Measurements from ENCODE around the gene ELANE.
"Not testable (repeated sequence)": the region's sequence is repeated elsewhere in the genome, so short reads cannot be mapped to it uniquely, and the experiment has no call there.

Gene ELANE

GRCh38 chr19:844546-844971 lies 7.5 kb upstream of the ELANE start:
- Mint-ChIP-seq H3K4me1 (peaks cover 3% of the 10 kb centered on the region), H3K36me3 (no peaks in the 10 kb centered on the region), H3K9me3 (no peaks in the 10 kb centered on the region), H3K27me3 (peaks cover 92% of the 10 kb centered on the region), H3K4me3 (no peak overlapping the region), H3K27ac (no peak overlapping the region)
- DNase-seq = no peak
- CTCF ChIA-PET = no interaction called here

DNA sequence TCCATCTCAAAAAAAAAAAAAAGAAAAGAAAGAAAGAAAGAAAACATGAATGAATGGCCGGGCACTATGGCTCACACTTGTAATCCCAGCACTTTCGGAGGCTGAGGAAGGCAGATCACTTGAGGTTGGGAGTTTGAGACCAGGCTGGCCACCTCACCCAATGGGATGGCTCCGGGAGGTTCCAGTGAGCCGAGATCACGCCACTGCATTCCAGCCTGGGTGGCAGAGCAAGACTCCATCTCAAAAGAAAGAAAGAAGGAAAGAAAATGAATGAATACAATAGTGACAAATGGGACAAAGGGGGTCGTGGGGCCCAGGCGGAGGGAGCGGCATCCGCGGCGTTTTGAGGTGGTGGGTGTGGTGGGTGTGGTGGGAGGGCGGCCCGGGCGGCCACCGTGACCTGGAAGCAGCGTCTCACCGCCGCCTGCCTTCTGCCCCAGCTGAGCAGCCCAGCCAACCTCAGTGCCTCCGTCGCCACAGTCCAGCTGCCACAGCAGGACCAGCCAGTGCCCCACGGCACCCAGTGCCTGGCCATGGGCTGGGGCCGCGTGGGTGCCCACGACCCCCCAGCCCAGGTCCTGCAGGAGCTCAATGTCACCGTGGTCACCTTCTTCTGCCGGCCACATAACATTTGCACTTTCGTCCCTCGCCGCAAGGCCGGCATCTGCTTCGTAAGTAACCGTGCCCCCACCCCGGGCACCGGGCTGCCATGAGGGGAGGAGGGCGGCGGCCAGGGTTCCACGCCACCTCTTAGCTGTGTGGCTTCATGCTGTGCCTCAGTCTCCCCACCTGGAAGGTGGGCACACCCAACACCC lies 6.2 kb upstream of the ELANE start:
- H3K36me3 Mint-ChIP-seq = no peaks in the 10 kb centered on the region
- H3K4me1 Mint-ChIP-seq = peaks cover 3% of the 10 kb centered on the region
- H3K27ac Mint-ChIP-seq = no peak overlapping the region
- peaks cover 100% of the 10 kb centered on the region for H3K27me3 Mint-ChIP-seq
- H3K9me3 Mint-ChIP-seq = no peaks in the 10 kb centered on the region
- DNase-seq = no peak
- H3K4me3 Mint-ChIP-seq = no peak overlapping the region
- CTCF ChIA-PET = no interaction called here

GRCh38 chr19:848386-848921 lies 3.6 kb upstream of the ELANE start:
- no peak for DNase-seq
- H3K9me3 Mint-ChIP-seq = no peaks in the 10 kb centered on the region
- H3K4me3 Mint-ChIP-seq = no peak overlapping the region
- H3K27me3 Mint-ChIP-seq = peaks cover 100% of the 10 kb centered on the region
- no peaks in the 10 kb centered on the region for H3K36me3 Mint-ChIP-seq
- H3K4me1 Mint-ChIP-seq = peaks cover 3% of the 10 kb centered on the region
- no peak overlapping the region for H3K27ac Mint-ChIP-seq
- CTCF ChIA-PET = interaction anchor here (1.3 kb wide), 1 partner anchor 152 kb away, joined by 3 read pairs; no protein-coding TSS in a partner anchor

DNA sequence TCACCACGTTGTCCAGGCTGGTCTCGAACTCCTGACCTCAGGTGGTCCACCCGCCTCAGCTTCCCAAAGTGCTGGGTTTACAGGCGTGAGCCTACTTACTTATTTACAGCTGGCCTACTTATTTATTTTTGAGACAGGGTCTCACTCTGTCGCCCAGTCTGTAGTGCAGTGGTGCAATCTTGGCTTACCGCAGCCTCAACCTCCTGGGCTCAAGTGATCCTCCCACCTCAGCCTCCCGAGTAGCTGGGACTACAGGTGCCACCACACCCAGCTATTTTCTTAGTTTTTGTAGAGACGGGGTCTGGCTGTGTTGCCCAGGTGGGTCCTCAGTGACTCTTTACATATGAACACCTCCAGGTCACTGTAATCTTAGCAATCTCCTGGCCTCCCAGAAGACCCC lies 2.9 kb upstream of the ELANE start:
- CTCF ChIA-PET = interaction anchor here (1.3 kb wide), 1 partner anchor 152 kb away, joined by 3 read pairs; no protein-coding TSS in a partner anchor
- not testable (repeated sequence) for H3K36me3 Mint-ChIP-seq, H3K27ac Mint-ChIP-seq, DNase-seq, H3K4me1 Mint-ChIP-seq, H3K4me3 Mint-ChIP-seq, H3K9me3 Mint-ChIP-seq
- peaks cover 97% of the 10 kb centered on the region for H3K27me3 Mint-ChIP-seq

DNA sequence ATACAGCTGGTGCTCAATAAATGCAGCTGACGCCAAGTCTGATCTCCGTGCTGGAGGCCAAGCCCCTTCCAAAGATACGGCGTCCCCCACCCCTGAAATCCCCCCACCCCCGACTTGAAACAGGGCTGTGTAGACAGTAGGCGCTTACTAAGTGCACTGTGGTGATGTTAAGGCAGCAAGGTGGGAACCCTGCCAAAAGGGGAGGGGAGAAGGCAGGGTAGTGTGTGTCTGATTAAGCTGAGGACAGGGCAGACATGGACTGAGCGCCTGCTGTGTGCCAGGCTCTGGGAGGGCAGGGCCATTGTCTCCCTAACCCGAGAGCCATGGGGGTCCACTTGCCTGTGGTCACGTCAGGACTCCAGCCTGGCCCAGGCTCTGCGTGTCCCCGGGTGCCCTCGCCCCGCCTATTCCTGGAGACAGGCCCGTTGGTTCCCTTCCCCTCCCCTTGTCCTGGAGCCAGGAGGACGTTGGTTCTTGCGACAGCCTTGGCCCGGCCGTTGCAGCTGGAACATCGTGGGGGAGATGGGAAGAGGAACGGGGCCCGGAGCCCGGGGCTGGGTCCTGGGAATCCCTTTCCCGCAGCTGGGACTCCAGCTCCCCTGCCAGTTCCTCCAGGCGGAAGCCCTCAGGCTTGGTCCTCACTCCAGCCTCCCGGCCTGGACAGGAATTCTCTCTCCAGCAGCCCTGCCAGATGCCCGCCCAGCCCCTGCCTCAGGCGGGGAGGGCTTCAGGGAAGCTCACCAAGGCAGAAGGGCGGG lies 1.7 kb upstream of the ELANE start:
- Mint-ChIP-seq H3K9me3 (no peaks in the 10 kb centered on the region), H3K36me3 (no peaks in the 10 kb centered on the region), H3K4me3 (no peak overlapping the region), H3K4me1 (no peaks in the 10 kb centered on the region), H3K27me3 (peaks cover 88% of the 10 kb centered on the region), H3K27ac (no peak overlapping the region)
- DNase-seq = no peak
- CTCF ChIA-PET = interaction anchor here (0.6 to 0.7 kb wide), 2 partner anchors 91 to 340 kb away, joined by 3 read pairs; no protein-coding TSS in a partner anchor

- Mint-ChIP-seq H3K36me3 (no peaks in the 10 kb centered on the region), H3K4me3 (no peak overlapping the region), H3K9me3 (no peaks in the 10 kb centered on the region), H3K4me1 (no peaks in the 10 kb centered on the region), H3K27ac (no peak overlapping the region), H3K27me3 (peaks cover 84% of the 10 kb centered on the region)
- no peak for DNase-seq
- CTCF ChIA-PET = interaction anchor here (0.6 kb wide), 1 partner anchor 340 kb away, joined by 3 read pairs; no protein-coding TSS in a partner anchor
Observed at GRCh38 chr19:850979-851335, 1.1 kb upstream of the ELANE start.

DNA sequence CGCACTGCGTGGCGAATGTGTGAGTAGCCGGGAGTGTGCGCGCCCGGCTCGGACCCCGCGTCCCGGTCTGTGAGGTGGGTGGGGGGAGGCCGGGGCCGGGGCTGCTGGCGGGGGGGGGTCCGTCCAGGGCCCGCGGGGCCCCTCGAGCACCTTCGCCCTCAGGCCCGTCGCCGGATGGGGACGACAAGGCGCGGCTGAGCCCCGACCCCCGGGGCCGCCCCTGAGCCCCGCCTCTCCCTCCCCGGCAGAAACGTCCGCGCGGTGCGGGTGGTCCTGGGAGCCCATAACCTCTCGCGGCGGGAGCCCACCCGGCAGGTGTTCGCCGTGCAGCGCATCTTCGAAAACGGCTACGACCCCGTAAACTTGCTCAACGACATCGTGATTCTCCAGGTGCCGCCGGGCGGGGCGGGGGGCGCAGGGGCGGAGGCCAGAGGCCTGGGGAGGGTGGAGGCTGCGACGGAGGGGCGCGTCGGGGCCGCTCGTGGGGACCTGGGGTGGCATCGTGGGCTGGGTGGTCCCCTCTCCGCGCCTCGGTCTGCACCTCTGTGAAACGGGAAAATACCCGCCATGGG lies 997 bp downstream of the ELANE start:
- Mint-ChIP-seq H3K4me3 (no peak overlapping the region), H3K4me1 (peaks cover 7% of the 10 kb centered on the region), H3K27ac (no peak overlapping the region), H3K27me3 (peaks cover 72% of the 10 kb centered on the region), H3K9me3 (no peaks in the 10 kb centered on the region), H3K36me3 (no peaks in the 10 kb centered on the region)
- CTCF ChIA-PET = no interaction called here
- no peak for DNase-seq

- DNase-seq, H3K4me3 Mint-ChIP-seq, H3K36me3 Mint-ChIP-seq, H3K27ac Mint-ChIP-seq, H3K9me3 Mint-ChIP-seq, CTCF ChIA-PET: not testable (repeated sequence)
- peaks cover 11% of the 10 kb centered on the region for H3K4me1 Mint-ChIP-seq
- peaks cover 72% of the 10 kb centered on the region for H3K27me3 Mint-ChIP-seq
Observed at GRCh38 chr19:853614-854220, 1.6 kb downstream of the ELANE start.

- no peaks in the 10 kb centered on the region for H3K9me3 Mint-ChIP-seq
- H3K4me3 Mint-ChIP-seq = no peak overlapping the region
- H3K27me3 Mint-ChIP-seq = peaks cover 72% of the 10 kb centered on the region
- CTCF ChIA-PET = interaction anchor here (1.6 kb wide), 1 partner anchor 127 kb away, joined by 4 read pairs; no protein-coding TSS in a partner anchor
- no peak overlapping the region for H3K27ac Mint-ChIP-seq
- H3K36me3 Mint-ChIP-seq = no peaks in the 10 kb centered on the region
- H3K4me1 Mint-ChIP-seq = peaks cover 11% of the 10 kb centered on the region
- no peak for DNase-seq
Observed at GRCh38 chr19:854549-854948, 2.4 kb downstream of the ELANE start.

GRCh38 chr19:855142-855541 lies 3.0 kb downstream of the ELANE start:
- Mint-ChIP-seq H3K27ac (no peak overlapping the region), H3K4me3 (no peak overlapping the region), H3K4me1 (peaks cover 16% of the 10 kb centered on the region), H3K36me3 (no peaks in the 10 kb centered on the region), H3K9me3 (no peaks in the 10 kb centered on the region), H3K27me3 (peaks cover 72% of the 10 kb centered on the region)
- DNase-seq = no peak
- CTCF ChIA-PET = interaction anchor here (1.6 kb wide), 1 partner anchor 127 kb away, joined by 4 read pairs; no protein-coding TSS in a partner anchor

DNA sequence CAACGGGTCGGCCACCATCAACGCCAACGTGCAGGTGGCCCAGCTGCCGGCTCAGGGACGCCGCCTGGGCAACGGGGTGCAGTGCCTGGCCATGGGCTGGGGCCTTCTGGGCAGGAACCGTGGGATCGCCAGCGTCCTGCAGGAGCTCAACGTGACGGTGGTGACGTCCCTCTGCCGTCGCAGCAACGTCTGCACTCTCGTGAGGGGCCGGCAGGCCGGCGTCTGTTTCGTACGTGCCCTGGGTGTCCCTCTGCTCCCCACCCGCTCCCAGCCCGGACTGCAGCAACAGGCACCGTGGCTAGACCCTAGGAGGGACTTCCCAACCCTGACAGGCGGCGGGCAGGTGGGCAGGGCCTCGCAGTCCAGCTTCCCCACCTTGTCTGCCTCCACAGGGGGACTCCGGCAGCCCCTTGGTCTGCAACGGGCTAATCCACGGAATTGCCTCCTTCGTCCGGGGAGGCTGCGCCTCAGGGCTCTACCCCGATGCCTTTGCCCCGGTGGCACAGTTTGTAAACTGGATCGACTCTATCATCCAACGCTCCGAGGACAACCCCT lies 3.5 kb downstream of the ELANE start:
- H3K4me1 Mint-ChIP-seq = peaks cover 16% of the 10 kb centered on the region
- H3K27me3 Mint-ChIP-seq = peaks cover 72% of the 10 kb centered on the region
- no peak for DNase-seq
- H3K4me3 Mint-ChIP-seq = no peak overlapping the region
- H3K9me3 Mint-ChIP-seq = no peaks in the 10 kb centered on the region
- CTCF ChIA-PET = interaction anchor here (1.1 to 1.6 kb wide), 4 partner anchors 68 to 212 kb away, joined by 3 to 8 read pairs (median 4); no protein-coding TSS in a partner anchor
- no peaks in the 10 kb centered on the region for H3K36me3 Mint-ChIP-seq
- H3K27ac Mint-ChIP-seq = no peak overlapping the region

- peaks cover 59% of the 10 kb centered on the region for H3K27me3 Mint-ChIP-seq
- H3K4me3 Mint-ChIP-seq = no peak overlapping the region
- CTCF ChIA-PET = interaction anchor here (1.1 to 1.5 kb wide), 3 partner anchors 88 to 126 kb away, joined by 3 to 4 read pairs (median 3); partner anchors contain the start of gene WDR18
- no peaks in the 10 kb centered on the region for H3K9me3 Mint-ChIP-seq
- no peak for DNase-seq
- no peak overlapping the region for H3K27ac Mint-ChIP-seq
- H3K36me3 Mint-ChIP-seq = no peaks in the 10 kb centered on the region
- peaks cover 24% of the 10 kb centered on the region for H3K4me1 Mint-ChIP-seq
Observed at GRCh38 chr19:858284-858683, 6.2 kb downstream of the ELANE start.

All from activated naive CD4-positive, alpha-beta T cell treated with anti-CD3 and anti-CD28 coated beads, Interleukin-2, amount 10 ng/mL, durations not matched to agents 7 days and 5 days (primary cell).